Measurements from ENCODE around the gene ANP32E. TPM values are rescaled to one million over a fixed set of nuclear protein-coding genes. Genes with fewer than 3 reads are reported as not detected.

ANP32E gene
- total RNA-seq, 1 donor from 2014 or later: 8.9 TPM

DNA sequence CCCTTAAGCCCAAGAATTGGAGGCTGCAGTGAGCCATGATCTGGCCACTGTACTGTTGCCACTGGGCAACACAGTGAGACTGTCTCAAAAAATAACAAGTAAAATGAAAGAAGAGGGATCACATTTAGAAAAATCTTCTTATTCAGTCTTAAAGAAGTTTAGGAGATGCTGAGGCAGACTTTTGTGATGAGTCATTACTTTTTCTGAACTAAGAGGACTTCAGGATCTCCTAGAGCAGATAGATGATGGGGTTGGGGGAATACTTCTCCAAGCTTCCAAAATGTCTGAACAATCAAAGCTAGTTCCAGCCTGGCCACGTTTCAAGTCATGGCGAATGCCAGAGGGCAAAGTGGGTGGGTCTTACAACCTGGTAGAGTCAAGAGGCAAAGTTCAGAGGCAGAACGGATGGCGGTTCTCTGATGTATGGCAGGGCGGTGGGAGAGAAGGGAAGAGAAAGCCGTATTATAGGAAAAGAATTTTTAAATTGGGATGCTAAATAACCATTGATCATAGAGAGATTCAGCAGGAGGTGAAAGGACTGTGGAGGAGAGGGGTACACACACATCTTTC, 44.3 kb upstream of the ANP32E start:
- no peaks in the 10 kb centered on the region for H3K36me3 ChIP-seq
- no peak overlapping the region for H3K4me3 ChIP-seq
- H3K4me1 ChIP-seq: peaks cover 0 to 18% of the 10 kb centered on the region in 2 donors
- no peak for TF ChIP-seq CTCF (IDR thresholded peaks at IDR 0.05)
- intact Hi-C loops (cut with DNase I): loop anchor here (5.0 kb wide), 2 partner anchors 42 to 213 kb away; partner anchors contain the start of genes PRPF3 and VPS45
- no peaks in the 10 kb centered on the region for H3K9me3 ChIP-seq
- peak overlapping the region; percentile 79 to 92 for H3K27ac ChIP-seq
- no peaks in the 10 kb centered on the region for H3K27me3 ChIP-seq
- DNase-seq (ENCODE audit: low spot score in 2 of 2): no peak

- DNase-seq (ENCODE audit: low spot score in 2 of 2): no peak
- H3K4me3 ChIP-seq: peak overlapping the region; percentile 23 to 52
- peak overlapping the region; percentile 72 to 81 for H3K27ac ChIP-seq
- H3K36me3 ChIP-seq: no peaks in the 10 kb centered on the region
- no peak for TF ChIP-seq CTCF (IDR thresholded peaks at IDR 0.05)
- H3K9me3 ChIP-seq: no peaks in the 10 kb centered on the region
- H3K4me1 ChIP-seq: peaks cover 5 to 22% of the 10 kb centered on the region in 2 donors
- no peaks in the 10 kb centered on the region for H3K27me3 ChIP-seq
- intact Hi-C loops (cut with DNase I): loop anchor here (1.0 kb wide), 1 partner anchor 8 kb away; no protein-coding TSS in a partner anchor
Observed at GRCh38 chr1:150273311-150273710, 37.4 kb upstream of the ANP32E start.

DNA sequence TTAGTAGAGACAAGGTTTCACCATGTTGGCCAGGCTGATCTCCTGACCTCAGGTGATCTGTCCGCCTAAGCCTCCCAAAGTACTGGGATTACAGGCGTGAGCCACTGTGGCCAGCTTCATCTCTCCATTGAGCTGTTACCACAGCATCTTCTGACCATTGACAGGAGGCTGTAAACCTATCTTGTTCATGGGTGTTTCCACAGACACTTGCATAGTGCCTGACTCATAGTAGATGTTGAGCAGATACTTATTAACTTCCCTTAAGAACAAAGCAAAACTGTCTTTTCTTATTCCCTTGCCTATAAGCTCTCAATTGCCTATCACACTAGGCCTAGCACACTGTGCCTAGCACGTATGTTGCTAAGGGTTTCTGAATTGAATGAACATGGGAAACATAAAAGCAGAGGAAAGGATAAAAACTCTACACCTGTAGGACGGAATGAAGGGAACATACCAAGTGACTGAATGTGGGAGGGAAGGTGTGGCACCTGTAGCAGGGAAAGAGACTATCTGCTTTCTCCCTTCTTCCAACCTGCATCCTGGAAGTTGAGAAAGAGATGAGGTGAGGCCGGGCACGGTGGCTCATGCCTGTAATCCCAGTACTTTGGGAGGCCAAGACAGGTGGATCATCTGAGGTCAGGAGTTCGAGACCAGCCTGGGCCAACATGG, 35.5 kb upstream of the ANP32E start:
- intact Hi-C loops (cut with DNase I): no loop called here
- Histone ChIP-seq H3K27me3 (no peaks in the 10 kb centered on the region), H3K27ac (peak overlapping the region; percentile 72 to 81), H3K9me3 (no peaks in the 10 kb centered on the region), H3K36me3 (peaks cover 5 to 7% of the 10 kb centered on the region in 2 donors), H3K4me1 (peaks cover 13 to 33% of the 10 kb centered on the region in 2 donors), H3K4me3 (no peak overlapping the region)
- no peak for TF ChIP-seq CTCF (IDR thresholded peaks at IDR 0.05)
- DNase-seq (ENCODE audit: low spot score in 2 of 2): no peak

DNA sequence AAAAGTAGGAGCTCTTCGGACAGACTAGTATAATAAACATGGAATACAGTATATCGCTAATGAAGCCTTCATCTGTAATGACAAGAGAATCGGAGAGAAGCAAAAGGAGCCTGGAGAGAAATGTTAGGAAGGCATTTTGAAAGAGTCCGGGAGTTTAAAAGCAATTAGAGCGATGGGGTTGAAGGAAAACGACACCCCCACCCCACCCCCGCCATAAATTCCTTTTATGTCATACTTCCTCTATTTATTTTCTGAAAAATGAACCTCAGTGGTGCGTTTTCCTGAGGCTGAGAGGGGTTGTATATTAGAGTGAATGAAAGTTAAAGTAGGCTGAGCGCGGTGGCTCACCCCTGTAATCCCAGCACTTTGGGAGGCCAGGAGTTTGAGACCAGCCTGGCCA, 33.5 kb upstream of the ANP32E start:
- no peak for DNase-seq (ENCODE audit: low spot score in 2 of 2)
- peak overlapping the region; percentile 86 to 87 for H3K4me3 ChIP-seq
- TF ChIP-seq CTCF (IDR thresholded peaks at IDR 0.05): no peak
- intact Hi-C loops (cut with DNase I): loop anchor here (1.0 to 2.0 kb wide), 2 partner anchors 12 to 33 kb away; partner anchors contain the start of gene ANP32E
- H3K4me1 ChIP-seq: peaks cover 13 to 30% of the 10 kb centered on the region in 2 donors
- no peaks in the 10 kb centered on the region for H3K27me3 ChIP-seq
- peaks cover 19 to 27% of the 10 kb centered on the region in 2 donors for H3K36me3 ChIP-seq
- H3K9me3 ChIP-seq: no peaks in the 10 kb centered on the region
- H3K27ac ChIP-seq: peak overlapping the region; percentile 91

- TF ChIP-seq CTCF (IDR thresholded peaks at IDR 0.05): no peak
- peak; percentile 92 to 99 for DNase-seq (ENCODE audit: low spot score in 2 of 2)
- Histone ChIP-seq H3K36me3 (peaks cover 19 to 30% of the 10 kb centered on the region in 2 donors), H3K27ac (peak within 1 kb of the TSS; percentile 91), H3K4me3 (peak within 1 kb of the TSS; percentile 86 to 87), H3K9me3 (no peaks in the 10 kb centered on the region), H3K4me1 (peaks cover 12 to 28% of the 10 kb centered on the region in 2 donors), H3K27me3 (no peaks in the 10 kb centered on the region)
- intact Hi-C loops (cut with DNase I): loop anchor here (1.0 to 2.0 kb wide), 3 partner anchors 12 to 32 kb away; partner anchors contain the start of gene ANP32E
Observed at GRCh38 chr1:150268705-150269403, 32.9 kb upstream of the ANP32E start, which contains the start of gene APH1A. Gene APH1A (minus strand): TSS chr1:150269016. CDS start chr1:150268810, 206 bp downstream.
